Activated naive CD4-positive, alpha-beta T cell treated with anti-CD3 and anti-CD28 coated beads for 36 hours (primary cell): Measurements from ENCODE around the gene CEMIP2. TPM values are rescaled to one million over a fixed set of nuclear protein-coding genes. Genes with fewer than 3 reads are reported as not detected.

Source experiments
- CTCF ChIA-PET: fragments of 350-600 bp; sonication (Branson Sonifier 250); formaldehyde crosslinking; loops from one replicate; lab custom pipeline; 2021; ENCODE audit warnings: antibody characterized with exemption; lab: Charles Lee
- DNase-seq: peaks from one replicate; pipeline ENCODE4 v3.0.0-alpha.2; 2020
- H3K27ac Mint-ChIP-seq: one replicate; pipeline ENCODE4 v1.8.0; 2021; ENCODE audit warnings: mild to moderate bottlenecking, mixed read lengths
- H3K27me3 Mint-ChIP-seq: one replicate; pipeline ENCODE4 v1.8.0; 2021; ENCODE audit warnings: low read depth, mixed read lengths
- H3K36me3 Mint-ChIP-seq: one replicate; pipeline ENCODE4 v1.8.0; 2021; ENCODE audit warnings: low read depth, mixed read lengths
- H3K4me1 Mint-ChIP-seq: one replicate; pipeline ENCODE4 v1.8.0; 2021; ENCODE audit warnings: low read depth, mixed read lengths
- H3K4me3 Mint-ChIP-seq: one replicate; pipeline ENCODE4 v1.8.0; 2021; ENCODE audit warnings: mild to moderate bottlenecking, moderate library complexity, mixed read lengths
- H3K9me3 Mint-ChIP-seq: one replicate; pipeline ENCODE4 v1.8.0; 2021; ENCODE audit warnings: mixed read lengths
- intact Hi-C: fragments of 100-400 bp; cut with micrococcal nuclease; formaldehyde crosslinking; loops from one replicate; pipeline ENCODE4 v1.15.1; 2023
- total RNA-seq, 2 experiments: library from RNA; stranded (reverse); gene quantifications; one replicate each; pipeline ENCODE4 v1.2.3, GENCODE V29; 2021

CEMIP2 gene
- total RNA-seq, 2 experiments from 2014 or later = 36.4 to 39.7 TPM

GRCh38 chr9:71746023-71746757 is 22.1 kb downstream of the CEMIP2 start:
- CTCF ChIA-PET = interaction anchor here (0.6 to 1.2 kb wide), 5 partner anchors 8 to 1668 kb away, joined by 3 to 4 read pairs (median 4); no protein-coding TSS in a partner anchor
- Mint-ChIP-seq H3K4me1 (peaks cover 25% of the 10 kb centered on the region), H3K27me3 (no peaks in the 10 kb centered on the region), H3K27ac (no peak overlapping the region), H3K4me3 (no peak overlapping the region), H3K36me3 (peaks cover 43% of the 10 kb centered on the region), H3K9me3 (no peaks in the 10 kb centered on the region)
- DNase-seq = no peak
- intact Hi-C loops = no loop called here

DNA sequence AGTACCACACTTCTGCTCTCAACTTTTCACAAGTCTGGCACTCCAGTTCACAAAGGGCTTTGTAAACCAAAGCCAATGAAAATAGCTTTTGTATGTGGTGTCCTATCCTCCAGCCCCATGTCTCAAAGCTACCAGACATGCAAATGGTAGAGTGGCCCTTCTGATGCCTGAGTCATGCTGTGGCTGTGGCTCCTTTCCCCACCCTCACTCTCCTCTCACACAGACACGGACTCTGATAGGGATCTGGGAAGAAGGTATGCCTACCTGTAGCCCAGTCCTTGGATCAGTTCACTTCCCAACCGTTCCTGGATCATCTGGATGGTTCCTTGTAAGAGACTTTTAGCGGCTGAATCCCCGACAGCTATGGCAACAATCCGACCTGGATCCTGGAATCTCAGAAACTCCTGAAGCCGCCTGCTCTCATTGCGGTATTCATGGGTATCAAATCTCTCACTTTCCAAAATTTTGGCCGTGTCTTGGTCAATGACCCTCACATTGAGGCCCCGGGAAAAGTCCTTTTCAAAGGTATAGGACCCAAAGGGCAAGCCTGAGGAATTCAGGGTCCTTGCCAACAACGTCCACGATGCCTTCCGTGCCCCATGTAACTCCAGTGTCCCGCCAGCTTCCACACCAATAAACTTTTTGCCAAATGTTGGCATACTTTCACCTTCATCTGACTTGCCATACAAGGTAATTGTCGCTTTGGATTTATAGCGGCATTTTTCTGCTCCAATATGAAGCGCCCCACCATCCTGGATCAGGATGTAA is 23.4 kb downstream of the CEMIP2 start:
- no peaks in the 10 kb centered on the region for H3K9me3 Mint-ChIP-seq
- intact Hi-C loops = no loop called here
- no peaks in the 10 kb centered on the region for H3K27me3 Mint-ChIP-seq
- no peak overlapping the region for H3K4me3 Mint-ChIP-seq
- peaks cover 40% of the 10 kb centered on the region for H3K36me3 Mint-ChIP-seq
- CTCF ChIA-PET = no interaction called here
- peaks cover 23% of the 10 kb centered on the region for H3K4me1 Mint-ChIP-seq
- DNase-seq = no peak
- H3K27ac Mint-ChIP-seq = no peak overlapping the region

GRCh38 chr9:71743882-71744281 is 24.4 kb downstream of the CEMIP2 start:
- no peaks in the 10 kb centered on the region for H3K9me3 Mint-ChIP-seq
- peaks cover 21% of the 10 kb centered on the region for H3K4me1 Mint-ChIP-seq
- peaks cover 36% of the 10 kb centered on the region for H3K36me3 Mint-ChIP-seq

GRCh38 chr9:71743217-71743705 is 25.1 kb downstream of the CEMIP2 start:
- H3K4me3 Mint-ChIP-seq = no peak overlapping the region
- H3K27ac Mint-ChIP-seq = no peak overlapping the region

More at GRCh38 chr9:71743882-71744281, 24.4 kb downstream of the CEMIP2 start:
- H3K27me3 Mint-ChIP-seq = no peaks in the 10 kb centered on the region
- no peak overlapping the region for H3K27ac Mint-ChIP-seq
- CTCF ChIA-PET = no interaction called here
- H3K4me3 Mint-ChIP-seq = no peak overlapping the region
- no peak for DNase-seq
- intact Hi-C loops = no loop called here

GRCh38 chr9:71742703-71743102 is 25.6 kb downstream of the CEMIP2 start:
- DNase-seq = no peak
- Mint-ChIP-seq H3K4me1 (peaks cover 12% of the 10 kb centered on the region), H3K36me3 (peaks cover 33% of the 10 kb centered on the region), H3K4me3 (no peak overlapping the region), H3K27me3 (no peaks in the 10 kb centered on the region), H3K9me3 (no peaks in the 10 kb centered on the region), H3K27ac (no peak overlapping the region)
- intact Hi-C loops = no loop called here
- CTCF ChIA-PET = interaction anchor here (0.6 to 1.8 kb wide), 2 partner anchors 8 to 103 kb away, joined by 3 to 5 read pairs; no protein-coding TSS in a partner anchor

More at GRCh38 chr9:71743217-71743705, 25.1 kb downstream of the CEMIP2 start:
- no peak for DNase-seq
- intact Hi-C loops = no loop called here
- CTCF ChIA-PET = no interaction called here
- Mint-ChIP-seq H3K36me3 (peaks cover 36% of the 10 kb centered on the region), H3K27me3 (no peaks in the 10 kb centered on the region), H3K9me3 (no peaks in the 10 kb centered on the region), H3K4me1 (peaks cover 16% of the 10 kb centered on the region)

DNA sequence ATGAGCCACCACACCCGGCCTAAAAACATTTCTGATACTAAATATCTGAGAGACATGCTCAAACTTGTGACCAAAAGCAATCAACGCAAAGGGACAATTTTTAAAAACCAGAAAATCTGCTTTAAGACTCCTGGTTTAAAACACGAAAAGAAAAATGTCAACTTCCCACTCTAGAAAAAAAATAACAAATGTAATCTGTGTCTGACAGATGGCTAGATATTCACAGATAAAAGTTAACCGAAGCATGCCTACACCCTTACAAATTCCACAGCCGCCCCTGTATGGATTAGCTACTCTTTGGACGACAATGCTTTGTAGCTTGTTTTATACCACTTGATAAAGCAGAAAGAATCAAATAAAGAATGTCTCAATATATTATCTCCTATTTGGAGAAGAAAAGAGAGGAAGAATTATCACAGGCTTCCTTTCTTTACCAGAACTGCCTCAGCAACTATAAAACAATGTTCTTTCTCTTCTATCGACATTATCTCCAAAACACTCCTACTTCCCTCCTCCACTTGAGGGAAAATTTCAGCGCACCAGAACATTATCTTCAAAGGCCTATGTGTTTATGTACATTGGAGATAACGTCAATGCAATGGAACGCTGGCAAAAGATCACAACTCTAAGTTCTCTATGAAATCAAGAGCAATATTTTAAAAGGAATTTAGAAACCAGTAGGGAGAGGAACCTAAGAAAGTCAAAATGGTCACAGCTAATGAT is 26.2 kb downstream of the CEMIP2 start:
- Mint-ChIP-seq H3K27me3 (no peaks in the 10 kb centered on the region), H3K36me3 (peaks cover 27% of the 10 kb centered on the region), H3K4me3 (no peak overlapping the region), H3K9me3 (no peaks in the 10 kb centered on the region), H3K4me1 (peaks cover 9% of the 10 kb centered on the region), H3K27ac (no peak overlapping the region)
- intact Hi-C loops = no loop called here
- CTCF ChIA-PET = interaction anchor here (0.6 to 1.8 kb wide), 2 partner anchors 9 to 102 kb away, joined by 3 to 5 read pairs; no protein-coding TSS in a partner anchor
- DNase-seq = no peak

DNA sequence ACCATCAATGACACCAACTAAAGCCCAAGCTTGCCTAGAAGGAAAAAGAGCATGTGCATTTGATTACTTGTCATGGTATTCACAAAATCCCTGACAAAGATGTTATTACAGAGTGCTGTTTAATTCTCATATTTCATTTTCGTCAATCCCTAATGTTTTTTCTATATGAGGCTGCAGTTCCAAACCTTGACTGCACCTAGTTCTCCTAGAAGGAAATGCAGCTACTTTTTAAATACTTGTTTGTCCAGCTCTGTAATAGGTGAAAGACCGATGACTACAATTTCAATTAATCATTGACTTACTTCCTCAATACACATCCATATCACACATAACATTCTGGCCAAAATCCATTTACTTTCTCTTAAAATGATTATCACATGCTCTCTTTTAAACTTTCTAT is 28.1 kb downstream of the CEMIP2 start:
- Mint-ChIP-seq H3K4me1 (peaks cover 5% of the 10 kb centered on the region), H3K27ac (no peak overlapping the region), H3K9me3 (no peaks in the 10 kb centered on the region), H3K36me3 (peaks cover 18% of the 10 kb centered on the region), H3K4me3 (no peak overlapping the region), H3K27me3 (no peaks in the 10 kb centered on the region)
- CTCF ChIA-PET = interaction anchor here (0.5 to 1.0 kb wide), 2 partner anchors 26 to 504 kb away, joined by 3 read pairs; no protein-coding TSS in a partner anchor
- intact Hi-C loops = no loop called here
- no peak for DNase-seq

DNA sequence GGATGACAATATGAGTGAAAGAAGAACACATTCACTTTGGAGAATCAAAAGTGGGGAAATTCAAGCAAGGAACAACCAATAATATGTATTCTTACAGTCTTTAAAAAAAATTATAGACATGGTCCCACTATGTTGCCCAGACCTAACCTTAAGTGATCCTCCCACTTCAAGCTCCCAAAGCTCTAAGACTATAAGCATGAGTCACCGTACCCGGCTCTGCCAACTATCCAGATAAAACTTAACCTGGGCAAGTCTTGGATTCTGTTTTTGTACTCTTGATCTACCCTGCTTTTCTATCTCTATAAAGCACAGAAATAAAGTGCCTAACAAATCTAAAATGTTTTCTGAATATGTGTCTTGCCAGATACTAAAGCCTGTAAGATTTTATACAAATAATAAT is 30.9 kb downstream of the CEMIP2 start:
- Mint-ChIP-seq H3K36me3 (peaks cover 25% of the 10 kb centered on the region), H3K27me3 (no peaks in the 10 kb centered on the region), H3K9me3 (no peaks in the 10 kb centered on the region), H3K4me1 (peaks cover 10% of the 10 kb centered on the region), H3K4me3 (no peak overlapping the region), H3K27ac (no peak overlapping the region)
- DNase-seq = no peak
- intact Hi-C loops = no loop called here
- CTCF ChIA-PET = interaction anchor here (0.7 to 1.3 kb wide), 2 partner anchors 9 to 20 kb away, joined by 3 read pairs; no protein-coding TSS in a partner anchor

DNA sequence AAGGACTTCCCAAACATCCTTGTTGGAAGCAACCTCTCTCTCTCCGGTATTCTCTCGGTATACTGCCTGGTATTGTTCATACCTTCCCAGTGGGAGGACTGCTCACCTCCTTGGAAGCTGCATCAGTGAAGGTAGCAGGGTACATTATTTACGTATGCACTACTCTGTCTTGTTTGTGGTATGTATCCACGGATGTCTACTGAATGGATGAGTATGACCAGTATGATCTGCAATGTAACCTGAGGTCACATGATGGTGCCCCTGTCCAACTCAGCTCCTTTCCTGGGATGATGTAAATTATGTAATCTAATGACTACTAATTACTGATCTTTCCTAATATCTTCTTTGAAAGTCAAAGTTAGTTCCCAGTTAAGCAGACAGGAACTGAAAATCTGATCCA is 32.1 kb downstream of the CEMIP2 start:
- intact Hi-C loops = no loop called here
- peaks cover 28% of the 10 kb centered on the region for H3K36me3 Mint-ChIP-seq
- no peaks in the 10 kb centered on the region for H3K9me3 Mint-ChIP-seq
- no peaks in the 10 kb centered on the region for H3K27me3 Mint-ChIP-seq
- H3K4me3 Mint-ChIP-seq = no peak overlapping the region
- no peak overlapping the region for H3K27ac Mint-ChIP-seq
- CTCF ChIA-PET = interaction anchor here (1.1 to 2.7 kb wide), 3 partner anchors 19 to 452 kb away, joined by 3 to 6 read pairs (median 3); no protein-coding TSS in a partner anchor
- H3K4me1 Mint-ChIP-seq = peaks cover 8% of the 10 kb centered on the region
- no peak for DNase-seq

DNA sequence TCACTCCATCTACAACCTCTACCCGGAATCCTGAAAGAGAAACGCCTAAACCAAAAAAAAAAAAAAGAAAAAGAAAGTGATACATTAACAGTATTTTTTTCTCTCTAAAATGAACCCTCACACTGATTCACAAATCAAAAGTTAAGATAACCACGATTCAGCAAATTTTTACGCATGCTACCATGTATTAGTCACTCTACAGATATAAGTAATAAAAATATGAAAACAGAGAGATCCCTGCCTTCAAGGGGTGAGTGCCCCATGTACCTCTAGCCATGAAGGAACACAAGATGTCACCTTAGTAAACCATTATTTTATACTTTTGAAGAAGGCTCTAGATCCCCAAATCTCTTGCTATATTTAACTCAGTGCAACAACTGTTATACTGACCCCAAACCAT is 33.4 kb downstream of the CEMIP2 start:
- CTCF ChIA-PET = interaction anchor here (1.1 to 2.7 kb wide), 2 partner anchors 18 to 20 kb away, joined by 3 to 6 read pairs; no protein-coding TSS in a partner anchor
- no peak for DNase-seq
- no peaks in the 10 kb centered on the region for H3K27me3 Mint-ChIP-seq
- no peak overlapping the region for H3K4me3 Mint-ChIP-seq
- H3K4me1 Mint-ChIP-seq = peaks cover 10% of the 10 kb centered on the region
- peak overlapping the region; percentile 20 for H3K27ac Mint-ChIP-seq
- H3K36me3 Mint-ChIP-seq = peaks cover 33% of the 10 kb centered on the region
- no peaks in the 10 kb centered on the region for H3K9me3 Mint-ChIP-seq
- intact Hi-C loops = loop anchor here (1.0 to 5.0 kb wide), 3 partner anchors 28 to 38 kb away; no protein-coding TSS in a partner anchor

DNA sequence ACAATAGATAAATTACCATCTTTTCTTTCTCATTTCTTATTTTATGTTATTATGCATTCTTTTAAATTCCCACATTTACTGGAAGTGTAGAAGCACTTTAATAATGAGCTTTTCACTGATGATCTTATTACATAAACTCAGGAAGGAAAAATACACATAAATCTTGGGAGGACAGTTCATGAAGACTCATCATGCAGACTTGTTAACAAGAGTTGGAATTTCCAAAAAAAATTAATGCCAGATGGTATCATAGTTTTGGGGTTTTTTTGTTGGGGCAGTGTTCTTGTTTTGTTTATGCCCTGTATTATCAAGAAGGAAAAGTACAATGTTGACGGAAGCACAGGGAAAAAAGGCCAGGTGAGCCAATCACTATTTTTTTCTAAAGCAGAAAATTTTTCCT is 35.1 kb downstream of the CEMIP2 start:
- intact Hi-C loops = loop anchor here (5.0 kb wide), 1 partner anchor 36 kb away; no protein-coding TSS in a partner anchor
- Mint-ChIP-seq H3K4me1 (peaks cover 12% of the 10 kb centered on the region), H3K4me3 (no peak overlapping the region), H3K9me3 (no peaks in the 10 kb centered on the region), H3K27me3 (no peaks in the 10 kb centered on the region), H3K36me3 (peaks cover 37% of the 10 kb centered on the region), H3K27ac (no peak overlapping the region)
- CTCF ChIA-PET = no interaction called here
- DNase-seq = no peak
